GM03348 (cell line): ENCODE results near the gene IBSP.

Source experiments
- DNase-seq: peaks from one replicate; pipeline ENCODE4 v3.0.0; 2012; ENCODE audit warnings: low spot score

IBSP gene

DNA sequence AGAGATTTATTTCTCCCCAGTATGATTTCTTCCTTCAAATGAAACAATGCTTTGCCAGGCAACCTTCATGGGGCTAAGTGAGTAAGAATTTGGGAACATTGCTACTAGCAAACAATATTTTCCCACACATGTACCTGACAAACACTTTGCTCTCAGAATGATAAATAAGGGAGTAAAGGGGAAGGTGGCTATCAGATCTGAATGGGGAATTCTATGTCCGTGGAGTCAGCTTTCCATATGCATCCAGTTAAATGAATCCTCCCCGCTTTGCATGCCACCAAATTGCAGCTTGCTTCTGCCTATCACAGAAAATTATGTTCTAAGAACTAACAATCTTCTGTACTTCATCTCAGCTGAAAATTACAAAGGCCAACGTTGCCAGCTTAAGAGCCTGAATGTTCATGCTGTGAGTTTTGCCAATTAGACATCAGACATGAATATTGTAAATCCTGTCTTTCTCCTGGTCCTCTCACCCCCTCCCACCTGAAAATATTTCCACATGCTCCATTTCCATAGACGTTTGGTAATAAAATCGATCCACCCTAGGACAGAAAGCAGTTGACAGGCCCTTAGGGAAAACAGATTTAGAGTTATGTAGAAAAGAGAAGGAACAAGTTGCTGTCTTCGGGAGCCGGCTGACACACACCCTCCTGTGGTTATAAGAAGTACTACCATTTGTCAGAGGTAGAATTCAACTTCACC lies 39.7 kb downstream of the IBSP start:
- peak; percentile 67 for DNase-seq

DNA sequence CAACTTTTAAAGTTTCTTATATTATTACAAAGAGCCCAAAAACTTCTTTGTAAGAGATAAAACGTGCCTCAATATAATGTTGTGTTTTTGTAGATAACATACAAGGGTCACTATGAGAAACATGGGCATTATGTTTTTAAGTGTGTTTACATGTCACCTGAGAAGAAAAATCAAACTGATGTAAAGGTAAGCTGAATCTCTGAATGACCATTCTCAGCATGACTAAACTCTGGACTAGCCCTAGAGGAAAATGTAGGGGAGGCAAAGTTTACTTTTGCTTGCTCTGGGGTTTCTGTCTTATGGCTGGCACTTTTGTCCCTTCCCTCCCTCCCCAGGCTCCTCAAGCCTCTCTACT lies 40.2 kb downstream of the IBSP start:
- no peak for DNase-seq

DNA sequence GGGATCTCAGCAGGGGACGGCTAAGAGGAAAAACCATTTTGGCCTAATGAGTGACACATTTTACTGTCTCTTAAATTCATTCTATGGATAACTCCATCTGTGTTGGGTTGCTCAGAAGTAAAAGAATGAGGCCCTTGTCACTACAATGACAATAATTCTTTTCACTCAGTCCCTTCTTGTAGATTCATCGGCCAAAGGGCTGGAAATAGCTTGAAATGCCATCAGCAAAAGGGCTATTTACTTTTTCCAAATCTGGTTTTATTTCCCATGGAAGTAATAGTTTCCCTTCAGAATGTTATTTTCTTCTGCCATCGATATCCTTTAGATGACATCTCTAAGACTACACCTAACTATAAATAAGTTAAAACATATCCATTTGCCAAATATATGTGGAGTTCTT lies 40.8 kb downstream of the IBSP start:
- no peak for DNase-seq

DNA sequence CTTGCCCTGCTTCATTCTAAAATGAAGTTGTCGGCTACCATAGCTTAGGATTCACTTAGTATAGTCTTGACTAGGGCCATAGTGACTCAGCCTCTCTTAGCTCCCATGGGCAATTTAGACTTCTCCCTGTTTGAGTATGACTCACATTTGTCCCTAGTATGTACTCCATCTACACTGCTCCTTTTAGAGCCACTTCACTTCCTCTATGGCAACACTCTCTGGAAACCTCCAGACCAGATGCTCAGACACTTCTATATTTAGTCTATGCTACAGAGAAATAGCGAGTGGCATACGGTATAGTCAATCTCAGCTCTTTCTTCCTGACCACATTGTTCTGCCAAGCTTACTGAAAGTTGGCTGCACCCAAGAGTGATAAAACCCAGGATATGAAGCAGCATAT lies 44.6 kb downstream of the IBSP start:
- DNase-seq: peak; percentile 72

DNA sequence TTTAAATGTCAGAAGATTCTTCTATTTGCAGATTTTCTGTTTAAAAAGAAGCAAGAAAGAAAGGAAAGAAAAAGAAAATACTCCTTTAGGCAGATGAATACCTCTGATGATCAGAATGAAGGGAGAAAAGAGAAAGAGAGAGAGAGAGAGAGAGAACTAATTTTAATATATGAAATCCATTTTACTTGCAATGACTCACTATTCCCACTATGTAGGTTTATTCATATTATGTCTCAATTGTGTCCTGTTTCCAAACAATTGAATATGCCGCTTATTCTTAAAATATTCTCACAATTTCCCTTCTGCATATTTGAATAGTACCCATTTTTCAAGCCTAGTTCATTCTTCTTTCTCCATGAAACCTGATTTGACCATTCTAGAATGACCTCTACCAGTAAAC lies 45.1 kb downstream of the IBSP start:
- DNase-seq: peak; percentile 23

DNA sequence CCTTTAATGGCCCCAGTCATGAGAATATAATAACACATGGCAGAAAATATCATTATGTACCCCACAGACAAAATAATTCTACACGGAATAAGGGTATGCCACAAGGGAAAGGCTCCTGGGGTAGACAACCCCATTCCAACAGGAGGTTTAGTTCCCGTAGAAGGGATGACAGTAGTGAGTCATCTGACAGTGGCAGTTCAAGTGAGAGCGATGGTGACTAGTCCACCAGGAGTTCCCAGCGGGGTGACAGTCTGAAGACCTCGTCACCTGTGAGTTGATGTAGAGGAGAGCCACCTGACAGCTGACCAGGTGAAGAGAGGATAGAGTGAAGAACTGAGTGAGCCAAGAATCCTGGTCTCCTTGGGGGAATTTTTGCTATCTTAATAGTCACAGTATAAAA lies 46.9 kb downstream of the IBSP start:
- DNase-seq: no peak

DNA sequence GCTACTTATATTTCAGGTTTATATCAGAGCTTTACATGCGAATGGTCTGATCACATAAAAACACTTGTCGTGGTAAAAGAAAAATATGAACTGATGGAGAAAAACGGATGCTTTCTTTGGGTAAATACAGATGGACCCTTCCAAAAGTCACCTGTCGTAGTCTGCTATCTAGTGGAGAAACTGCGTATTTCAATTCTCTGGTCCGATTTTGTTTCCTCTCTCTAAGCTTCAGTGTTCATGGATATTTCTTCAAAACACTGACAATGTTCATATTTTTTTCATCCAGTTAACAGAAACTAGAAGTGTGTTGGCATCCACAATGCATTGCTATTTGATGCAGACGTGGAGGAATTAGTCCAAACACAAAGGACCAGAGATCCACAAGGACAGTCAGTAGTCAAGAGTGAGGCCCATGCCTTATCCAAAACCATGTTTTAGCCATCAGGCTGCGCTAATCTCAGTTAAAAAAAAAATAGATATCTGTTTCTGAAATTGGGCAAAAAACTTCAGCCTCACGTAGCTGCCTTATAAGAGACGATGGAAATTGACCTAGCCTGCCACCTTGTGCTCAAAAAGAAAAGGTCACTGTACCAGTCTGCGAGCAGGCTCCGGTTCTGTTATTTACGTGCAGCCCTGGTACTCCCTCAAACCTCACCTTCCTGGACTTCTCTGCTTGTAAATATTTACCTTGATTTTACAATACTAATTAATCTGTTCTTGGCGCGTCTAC lies 49.4 kb downstream of the IBSP start:
- DNase-seq: peak; percentile 68

DNA sequence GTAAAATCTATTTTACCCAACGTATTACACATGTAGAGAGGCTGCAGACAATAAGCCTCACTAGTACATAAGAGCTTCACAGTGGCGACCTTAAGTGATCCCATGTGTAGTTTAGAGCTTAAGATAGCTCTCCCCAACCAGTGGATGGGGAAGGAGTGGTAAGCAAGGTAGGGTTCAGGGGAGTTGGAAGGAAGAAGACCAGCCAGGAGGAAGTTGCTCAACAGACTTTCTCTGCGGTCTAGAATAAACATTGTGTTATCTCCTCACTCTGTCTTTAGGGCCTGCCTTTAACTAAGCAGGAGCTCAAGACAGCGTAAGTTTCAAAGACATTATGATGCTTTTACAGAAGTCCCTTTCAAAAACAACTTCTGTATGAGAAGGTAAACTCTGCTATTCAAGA lies 50.3 kb downstream of the IBSP start:
- no peak for DNase-seq

DNA sequence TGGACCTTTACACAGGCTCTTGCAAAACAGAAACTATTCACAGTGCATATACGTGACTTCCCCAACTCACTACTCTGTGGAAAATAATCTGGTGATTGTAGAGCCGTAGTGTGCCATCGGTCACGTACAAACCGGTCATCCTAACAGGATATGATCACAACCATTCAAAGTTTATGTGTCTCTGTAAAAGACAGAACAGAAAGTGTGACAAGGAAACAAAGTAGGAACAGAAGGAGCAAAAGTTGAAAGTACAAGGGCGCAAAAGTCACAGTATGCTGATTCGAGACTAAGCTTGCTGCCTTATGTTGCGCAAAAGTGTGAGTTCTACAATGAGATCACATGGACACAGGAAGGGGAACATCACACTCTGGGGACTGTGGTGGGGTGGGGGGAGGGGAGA lies 52.0 kb downstream of the IBSP start:
- DNase-seq: no peak

DNA sequence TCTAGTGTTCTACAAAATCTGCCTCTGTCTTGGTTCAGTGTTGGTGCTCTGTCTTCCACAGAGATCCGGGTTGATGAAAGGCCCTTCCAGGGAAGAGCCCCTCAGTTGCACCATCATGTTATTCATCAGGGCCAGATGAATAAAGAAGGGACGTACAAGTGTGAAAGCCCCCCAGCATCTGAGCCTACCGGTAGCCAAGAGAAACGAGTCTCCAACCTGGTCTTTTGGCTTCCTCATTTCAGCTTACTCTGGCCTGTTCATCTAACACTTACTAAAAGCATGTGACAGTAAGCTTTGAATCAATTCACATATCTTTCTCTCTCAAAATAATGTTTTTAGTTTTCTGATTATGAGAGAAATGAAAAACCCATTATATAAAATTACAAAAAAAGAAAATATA lies 52.6 kb downstream of the IBSP start:
- DNase-seq: no peak

DNA sequence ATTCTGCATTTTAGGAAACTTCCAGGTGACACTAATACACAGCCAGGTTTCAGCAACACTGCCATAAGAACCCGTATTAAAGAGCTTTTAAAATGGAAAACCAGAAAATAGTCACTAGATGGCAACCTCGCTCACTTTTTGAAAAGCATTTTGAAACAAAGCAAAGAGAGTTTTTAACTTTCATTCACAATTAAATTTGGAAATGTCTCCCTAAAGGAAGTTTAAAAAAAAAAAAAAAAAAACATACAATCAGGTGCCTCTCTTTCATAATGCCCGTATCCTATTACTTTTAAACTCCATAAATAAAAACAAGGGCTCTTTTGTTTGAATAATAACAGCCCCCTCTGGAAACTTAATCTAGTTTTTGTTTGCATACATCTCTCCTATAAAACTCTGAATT lies 53.8 kb downstream of the IBSP start:
- DNase-seq: peak; percentile 52

DNA sequence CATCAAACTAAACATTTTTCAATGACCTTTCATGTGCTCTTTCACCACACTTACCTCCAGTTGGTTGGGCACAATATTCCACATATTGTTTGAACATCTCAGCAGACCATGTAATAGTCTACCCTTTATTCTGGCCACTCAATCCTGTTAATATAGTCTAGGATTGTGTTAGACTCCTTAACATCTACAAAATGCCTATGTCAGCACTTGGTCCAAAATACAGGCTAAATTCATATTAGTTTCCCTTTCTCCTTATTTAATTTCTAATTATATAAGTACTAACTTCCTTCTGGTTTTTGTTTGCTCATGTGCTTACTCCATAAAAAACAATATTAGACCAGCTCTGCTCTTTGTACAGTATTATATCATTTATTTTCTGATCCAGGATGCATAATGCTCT lies 54.5 kb downstream of the IBSP start:
- DNase-seq: no peak

DNA sequence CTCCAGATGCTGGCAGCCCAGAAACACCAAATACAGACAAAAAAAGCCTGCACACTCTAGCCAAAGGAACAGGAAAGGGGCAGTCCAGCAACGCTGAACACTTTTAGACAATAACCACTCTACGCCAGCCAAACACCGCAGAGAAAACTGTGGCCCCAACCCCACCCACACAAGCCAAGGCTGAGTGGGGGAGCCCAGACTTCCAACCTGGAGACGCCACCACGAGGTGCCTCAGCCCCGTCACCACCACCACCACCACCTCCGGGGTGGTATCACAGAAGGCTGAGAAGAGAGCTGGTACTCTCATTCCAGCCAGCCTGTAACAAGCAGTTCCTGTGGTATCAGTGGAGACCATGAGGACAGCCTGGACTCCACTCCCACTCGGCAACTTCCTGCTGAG lies 56.2 kb downstream of the IBSP start:
- DNase-seq: no peak

DNA sequence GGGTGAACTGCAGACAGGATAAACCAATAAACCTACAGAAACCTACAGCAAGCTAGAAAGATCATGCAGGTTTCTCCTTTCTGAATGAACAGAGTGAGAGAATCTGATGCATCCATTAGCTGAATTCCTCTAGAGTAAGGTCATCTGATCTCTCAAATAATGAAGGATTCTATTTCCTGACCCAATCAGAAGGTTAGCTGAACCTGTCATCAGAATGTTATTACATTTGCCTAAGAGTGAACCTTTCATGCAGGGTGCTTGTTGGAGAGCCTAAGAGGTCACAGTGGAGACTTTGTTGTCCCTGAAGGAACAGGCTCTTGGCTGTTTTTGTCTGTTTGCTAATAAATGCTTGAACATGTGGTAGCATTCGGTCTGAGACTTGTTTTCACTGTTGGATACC lies 57.5 kb downstream of the IBSP start:
- peak; percentile 19 for DNase-seq

DNA sequence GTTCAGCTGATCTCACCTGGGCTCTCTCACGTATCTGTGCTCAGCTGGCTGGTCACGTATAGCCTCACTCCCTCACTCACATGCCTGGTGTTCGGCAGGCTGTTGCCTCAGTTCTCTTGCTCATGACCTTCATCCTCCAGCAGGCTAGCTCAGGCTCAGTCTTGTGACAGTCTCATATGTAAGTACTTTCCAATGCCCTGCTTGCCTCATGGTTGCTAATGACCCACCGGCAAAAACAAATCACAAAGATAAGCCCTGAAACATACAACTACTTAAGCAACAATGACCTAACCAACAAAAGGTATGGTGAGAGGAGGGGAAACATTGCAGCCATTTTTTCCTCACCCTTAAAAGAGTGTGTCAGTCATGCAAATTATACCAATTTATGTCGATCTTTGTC lies 58.4 kb downstream of the IBSP start:
- DNase-seq: no peak
